DMS53 treated with DMSO at 0.1 percent for 48 hours (cell line): ENCODE measurements around the gene TFAP2E.

Experiments used
- DNase-seq: peaks from one replicate; lab custom pipeline; 2025; ENCODE audit not compliant: unreplicated experiment; lab: John Stamatoyannopoulos, UW

TFAP2E gene

DNA sequence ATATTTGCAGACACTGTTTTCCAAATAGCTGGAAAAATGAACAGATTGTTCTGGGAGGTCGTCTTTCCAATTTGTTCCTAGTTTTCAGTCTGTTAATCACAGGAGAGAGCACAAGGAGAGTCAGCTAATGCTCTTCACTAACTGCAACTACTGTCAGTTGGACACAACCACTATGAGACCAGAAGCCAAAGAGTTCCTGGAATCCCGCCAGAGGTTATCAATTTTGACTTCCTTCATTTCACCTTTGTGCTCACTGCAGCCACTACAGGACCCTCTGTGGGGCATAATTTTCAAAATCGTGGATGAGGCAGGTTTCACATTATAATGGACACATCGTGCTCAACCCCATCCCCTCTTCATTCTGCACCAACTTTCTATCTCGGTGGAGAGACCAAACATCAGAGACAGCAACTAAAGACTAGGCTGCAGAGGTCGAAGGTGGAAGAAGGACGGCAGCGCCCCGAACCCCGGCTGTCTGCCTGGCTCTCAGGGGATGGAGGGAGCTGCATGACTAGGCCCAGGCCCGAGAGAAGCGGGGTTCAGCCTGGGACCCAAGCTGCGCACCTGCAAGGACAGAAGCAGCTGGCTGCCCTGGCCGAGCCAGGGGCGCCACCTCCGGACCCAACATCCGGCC lies 16.5 kb upstream of the TFAP2E start:
- peak; percentile 64 for DNase-seq

DNA sequence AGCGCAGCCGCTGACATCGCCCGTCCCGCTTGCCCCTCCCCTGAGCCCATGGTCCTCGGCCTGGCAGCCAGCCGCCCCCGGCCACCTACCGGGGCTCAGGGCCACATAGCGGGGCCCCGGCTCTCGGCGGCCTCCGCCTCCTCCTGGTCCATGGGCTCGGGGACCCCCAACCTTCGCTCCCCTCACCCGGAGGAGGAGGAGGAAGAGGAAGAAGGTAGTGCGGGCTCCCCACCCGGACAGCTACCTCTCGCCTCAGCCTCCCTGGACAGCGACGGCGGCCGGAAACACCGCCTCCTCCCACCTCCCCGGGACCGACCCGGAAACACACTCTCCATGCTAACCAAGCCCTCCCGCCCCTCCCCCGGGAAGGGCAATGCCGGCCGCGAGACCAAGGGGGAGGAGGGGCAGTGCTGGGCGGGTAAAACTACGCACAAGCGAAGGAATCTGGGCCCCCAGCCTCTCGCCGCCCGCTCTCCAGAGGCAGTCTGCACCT lies 15.9 kb upstream of the TFAP2E start, which contains the start of gene KIAA0319L:
KIAA0319L (minus strand) TSS at position 286 of the 493 bp plus-strand sequence. CDS start 2,912 bp downstream, outside the sequence.
- peak; percentile 86 for DNase-seq

DNA sequence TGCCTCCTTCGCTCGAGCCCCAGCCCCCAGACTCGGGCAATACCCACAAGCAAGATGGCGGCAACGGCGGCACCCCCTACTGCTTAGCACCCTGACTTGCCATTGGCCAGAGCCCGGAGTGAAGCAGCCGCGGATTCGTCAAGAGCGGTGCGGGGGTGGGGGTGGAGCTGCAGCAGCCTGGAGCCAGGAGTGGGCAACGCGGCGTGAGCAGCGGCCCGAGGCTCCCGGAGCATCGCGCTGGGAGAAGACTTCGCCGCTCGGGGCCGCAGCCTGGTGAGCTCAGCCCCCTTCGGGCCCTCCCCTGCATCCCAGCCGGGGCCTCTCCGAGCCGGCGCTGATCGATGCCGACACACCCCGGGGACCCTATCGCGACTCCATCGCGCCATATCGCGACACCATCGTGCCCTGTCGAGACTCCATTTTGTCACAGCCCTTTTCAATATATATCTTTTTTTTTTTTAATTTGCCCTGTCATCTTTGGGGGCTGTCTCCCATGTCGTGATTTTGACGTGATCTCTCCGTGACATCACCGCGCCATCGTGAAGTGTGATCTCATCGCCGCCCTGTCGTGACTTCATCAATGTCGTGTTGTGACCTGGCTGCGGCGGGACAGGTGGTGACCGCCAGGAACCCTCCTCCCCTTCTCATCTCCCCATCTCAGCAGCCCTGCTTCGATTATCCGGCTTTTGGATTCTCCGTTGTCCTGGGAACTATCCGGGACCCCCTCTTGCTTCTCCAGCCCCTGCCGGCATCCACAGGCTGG lies 15.3 kb upstream of the TFAP2E start, which contains the start of gene NCDN:
NCDN (plus strand) TSS at position 189 of the 763 bp plus-strand sequence; CDS start at position 581, 392 bp downstream.
- peak; percentile 90 for DNase-seq

DNA sequence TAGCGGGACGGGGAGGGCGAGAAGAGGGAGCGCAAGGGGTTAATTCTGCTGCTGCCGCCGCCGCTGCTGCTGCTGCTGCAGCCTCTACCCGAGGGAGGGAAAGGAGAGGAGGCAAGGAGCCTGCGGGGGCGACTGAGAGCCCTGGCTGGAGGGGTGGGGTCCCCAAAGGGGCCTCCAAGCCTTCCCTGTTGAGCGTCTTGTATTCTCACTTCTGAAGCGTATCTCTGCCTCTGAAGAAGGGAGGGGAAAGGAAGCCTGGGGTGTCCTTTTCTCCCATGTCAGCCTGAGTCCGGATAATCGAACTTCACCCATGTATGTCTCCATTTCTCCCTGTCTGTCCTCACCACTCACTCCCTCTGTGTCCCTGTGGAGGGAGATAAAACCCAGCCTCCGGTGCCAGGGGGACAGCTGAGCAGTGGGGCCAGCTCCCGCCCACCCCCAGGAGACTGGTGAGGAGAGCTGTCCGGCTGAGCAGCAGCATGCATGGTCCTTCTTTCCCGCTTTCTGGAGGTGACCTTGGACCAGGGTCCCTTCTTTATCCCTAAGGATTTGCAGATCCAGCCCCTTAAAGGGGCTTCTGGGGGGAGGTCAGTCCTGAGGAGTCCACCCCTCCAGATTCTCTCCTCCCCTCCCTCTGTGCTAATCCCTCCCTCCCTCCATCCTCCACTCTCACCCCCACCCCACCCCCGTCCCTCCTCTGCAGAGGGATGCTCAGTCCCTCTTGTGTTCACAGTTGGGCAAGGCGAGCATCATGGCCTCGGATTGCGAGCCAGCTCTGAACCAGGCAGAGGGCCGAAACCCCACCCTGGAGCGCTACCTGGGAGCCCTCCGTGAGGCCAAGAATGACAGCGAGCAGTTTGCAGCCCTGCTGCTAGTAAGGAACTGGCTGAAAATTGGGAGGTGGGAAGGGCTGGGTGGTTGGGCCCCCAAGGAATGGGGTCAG lies 14.5 kb upstream of the TFAP2E start:
- no peak for DNase-seq

DNA sequence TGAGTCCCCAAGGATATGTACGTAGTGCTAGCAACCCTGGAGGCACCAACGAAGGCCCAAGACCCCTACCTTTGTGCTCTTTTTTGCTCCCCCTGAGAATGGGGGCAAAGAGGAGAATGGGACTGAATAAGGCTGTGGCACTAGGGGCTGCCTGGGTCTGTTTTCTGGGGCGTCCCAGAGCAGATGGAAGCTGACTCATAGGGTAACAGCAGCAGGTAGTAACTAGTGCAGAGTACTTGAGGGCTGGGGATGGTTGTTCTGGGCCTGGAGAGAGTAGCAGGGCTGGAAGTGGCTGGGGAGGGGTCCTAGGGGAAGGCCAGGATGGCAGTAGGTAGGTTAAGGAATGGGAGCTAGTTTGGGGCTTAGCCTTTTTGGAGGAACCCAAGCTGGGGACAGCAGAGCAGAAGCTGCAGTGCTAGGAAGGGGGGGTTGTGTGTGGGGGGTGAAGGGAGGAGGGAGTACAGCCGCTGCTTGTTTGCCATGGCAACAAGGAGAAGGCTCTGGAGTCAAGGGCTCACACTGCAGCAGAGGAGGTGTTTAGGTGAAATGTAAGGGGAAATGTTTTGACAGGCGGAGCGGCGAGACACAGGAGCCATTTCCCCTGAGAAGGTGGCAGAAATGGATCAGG lies 13.7 kb upstream of the TFAP2E start:
- no peak for DNase-seq

DNA sequence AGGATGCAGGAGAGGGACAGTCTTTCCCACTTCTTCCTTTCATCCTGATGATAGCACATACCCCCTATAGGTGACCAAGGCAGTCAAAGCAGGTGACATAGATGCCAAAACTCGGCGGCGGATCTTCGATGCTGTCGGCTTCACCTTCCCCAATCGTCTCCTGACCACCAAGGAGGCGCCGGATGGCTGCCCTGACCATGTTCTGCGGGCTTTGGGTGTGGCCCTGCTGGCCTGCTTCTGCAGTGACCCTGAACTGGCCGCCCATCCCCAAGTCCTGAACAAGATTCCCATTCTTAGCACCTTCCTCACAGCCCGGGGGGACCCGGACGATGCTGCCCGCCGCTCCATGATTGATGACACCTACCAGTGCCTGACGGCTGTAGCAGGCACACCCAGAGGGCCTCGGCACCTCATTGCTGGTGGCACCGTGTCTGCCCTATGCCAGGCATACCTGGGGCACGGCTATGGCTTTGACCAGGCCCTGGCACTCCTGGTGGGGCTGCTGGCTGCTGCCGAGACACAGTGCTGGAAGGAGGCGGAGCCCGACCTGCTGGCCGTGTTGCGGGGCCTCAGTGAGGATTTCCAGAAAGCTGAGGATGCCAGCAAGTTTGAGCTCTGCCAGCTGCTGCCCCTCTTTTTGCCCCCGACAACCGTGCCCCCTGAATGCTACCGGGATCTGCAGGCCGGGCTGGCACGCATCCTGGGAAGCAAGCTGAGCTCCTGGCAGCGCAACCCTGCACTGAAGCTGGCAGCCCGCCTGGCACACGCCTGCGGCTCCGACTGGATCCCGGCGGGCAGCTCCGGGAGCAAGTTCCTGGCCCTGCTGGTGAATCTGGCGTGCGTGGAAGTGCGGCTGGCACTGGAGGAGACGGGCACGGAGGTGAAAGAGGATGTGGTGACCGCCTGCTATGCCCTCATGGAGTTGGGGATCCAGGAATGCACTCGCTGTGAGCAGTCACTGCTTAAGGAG lies 12.6 kb upstream of the TFAP2E start:
- DNase-seq, result no peak

- no peak for DNase-seq
These were observed 11.7 kb upstream of the TFAP2E start for GRCh38 chr1:35561297-35561971.

- no peak for DNase-seq
These were observed 11.0 kb upstream of the TFAP2E start for GRCh38 chr1:35561972-35562680.

- no peak for DNase-seq
These were observed 9.9 kb upstream of the TFAP2E start for GRCh38 chr1:35563166-35563565.

- peak; percentile 51 for DNase-seq
These were observed 8.9 kb upstream of the TFAP2E start for GRCh38 chr1:35564037-35564883.

GRCh38 chr1:35564884-35565741 lies 8.0 kb upstream of the TFAP2E start:
- DNase-seq, result no peak

GRCh38 chr1:35565742-35566133 lies 7.4 kb upstream of the TFAP2E start:
- no peak for DNase-seq

DNA sequence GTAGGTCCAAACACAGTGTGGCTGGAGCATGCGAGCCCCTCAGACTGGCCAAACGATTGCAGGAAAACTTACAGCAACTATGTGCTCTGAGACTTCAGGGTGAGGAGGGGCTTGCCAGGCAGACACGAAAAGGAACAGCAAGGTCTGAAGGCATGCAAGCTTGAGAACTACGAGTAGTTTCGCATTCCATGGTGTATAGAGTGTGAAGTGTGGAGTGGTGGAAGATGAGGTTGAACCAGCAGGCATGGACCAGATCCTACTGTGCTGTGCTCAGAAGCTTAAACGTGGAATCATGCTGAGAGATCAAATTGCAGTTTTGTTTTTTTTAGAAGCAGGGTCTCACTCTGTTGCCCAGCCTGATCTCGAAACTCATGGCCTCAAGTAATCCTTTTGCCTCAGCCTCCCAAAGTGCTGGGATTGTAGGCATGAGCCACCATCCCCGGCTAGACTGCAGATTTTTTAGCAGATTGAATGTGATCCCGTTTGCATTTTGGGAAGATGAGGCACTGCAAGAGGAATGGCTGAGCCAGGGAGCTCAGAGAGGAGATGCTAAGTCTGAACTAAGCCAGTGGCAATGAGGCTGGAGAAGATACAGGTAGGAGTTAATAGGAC lies 5.1 kb upstream of the TFAP2E start:
- DNase-seq, result no peak

DNA sequence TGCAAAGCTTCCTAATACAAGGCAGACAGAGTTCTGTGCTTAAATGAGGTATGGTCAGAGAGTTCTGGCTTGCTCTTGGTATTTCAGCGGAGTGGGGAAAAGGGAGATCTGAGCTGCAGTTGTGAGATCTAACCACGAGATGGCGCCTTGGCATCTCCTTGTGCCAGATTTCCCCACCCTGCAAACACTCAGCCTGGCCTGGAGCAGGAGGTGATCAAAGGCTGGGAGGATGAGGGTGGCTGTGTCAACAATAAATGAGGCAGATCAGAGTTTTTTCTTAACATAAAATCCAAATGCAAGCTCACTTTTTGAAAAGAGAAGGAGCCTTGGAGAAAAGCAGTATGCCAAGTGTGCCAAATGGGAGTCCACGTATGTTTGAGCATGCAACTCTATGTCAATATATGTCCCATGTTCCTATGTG lies 4.1 kb upstream of the TFAP2E start:
- DNase-seq, result peak; percentile 54

GRCh38 chr1:35569936-35570335 lies 3.2 kb upstream of the TFAP2E start:
- DNase-seq, result no peak

- no peak for DNase-seq
These were observed 2.5 kb upstream of the TFAP2E start for GRCh38 chr1:35570589-35571137.
